ENCODE data around the gene ANG. TPM values are rescaled to one million over a fixed set of nuclear protein-coding genes. Genes with fewer than 3 reads are reported as not detected.

The ANG gene
- total and polyA plus RNA-seq, 10 of the 15 experiments (the other 5 are each of a cell fraction or from before 2014, with no cell fraction given), result 1.0 to 5.9 (median 2.2) TPM

DNA sequence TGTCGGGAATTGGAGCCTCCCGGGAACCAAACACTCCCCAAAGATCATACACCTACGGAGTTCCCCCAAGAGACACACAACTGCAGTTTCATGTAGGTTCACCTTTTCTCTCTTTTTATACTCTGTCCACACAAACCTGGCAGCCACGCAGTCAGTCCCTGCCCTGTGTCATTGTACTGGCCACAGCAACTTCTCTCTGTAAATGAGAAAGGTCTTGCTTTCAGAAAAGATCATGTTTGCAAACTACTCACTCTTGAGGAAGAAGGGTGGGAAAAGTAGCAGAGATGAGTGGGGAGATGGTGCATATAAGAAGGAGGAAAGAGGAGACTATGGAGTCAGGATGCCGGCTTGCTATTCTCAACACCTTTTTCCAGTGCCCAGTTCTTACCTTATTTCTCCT lies 10.4 kb downstream of the ANG start:
- ChIA-PET SMC1A (ENCODE audit: uncharacterized antibody, unreplicated experiment) (interaction anchor here (1.0 to 2.7 kb wide), 4 partner anchors 150 to 174 kb away, joined by 3 to 34 read pairs (median 4); no protein-coding TSS in a partner anchor), RAD21 (ENCODE audit: unreplicated experiment) (interaction anchor here (0.7 to 3.5 kb wide), 4 partner anchors 155 to 175 kb away, joined by 3 to 16 read pairs (median 4); no protein-coding TSS in a partner anchor), POLR2A (no interaction called here), CTCF (interaction anchor here (0.6 to 4.8 kb wide), 17 partner anchors 15 to 273 kb away, joined by 3 to 51 read pairs (median 4); no protein-coding TSS in a partner anchor)
- FAIRE-seq (no peak), ATAC-seq (no peak), DNase-seq (ENCODE audit: low read depth, low spot score) (no peak)
- Histone ChIP-seq H3K4me3 (no peak overlapping the region), H3K9me3 (replicated peaks; ENCODE audit: control insufficient read depth, insufficient read depth, low read length) (no peaks in the 10 kb centered on the region), H3K36me3 (ENCODE audit: control insufficient read depth in 2 of 2, insufficient read depth in 2 of 2, low read length in 1 of 2) (no peaks in the 10 kb centered on the region), H4K20me1 (ENCODE audit: control insufficient read depth, insufficient read depth) (no peaks in the 10 kb centered on the region), H3K4me2 (ENCODE audit: control insufficient read depth, insufficient read depth) (no peak overlapping the region), H2AFZ (ENCODE audit: control insufficient read depth, low read depth, low read length) (no peak overlapping the region), H3K27ac (ENCODE audit: control insufficient read depth, insufficient read depth) (no peak overlapping the region), H3K4me1 (ENCODE audit: control insufficient read depth, insufficient read depth, low read length) (no peaks in the 10 kb centered on the region), H3K79me2 (ENCODE audit: control insufficient read depth, insufficient read depth, low read length) (no peaks in the 10 kb centered on the region), H3K27me3 (replicated peaks in 1 of 2; ENCODE audit: control insufficient read depth in 2 of 2, insufficient read depth in 2 of 2, low read length in 1 of 2) (no peaks in the 10 kb centered on the region), H3K9ac (ENCODE audit: control insufficient read depth, insufficient read depth, low read length) (no peak overlapping the region)
- intact Hi-C loops (cut with micrococcal nuclease; ENCODE audit: unreplicated experiment) (loop anchor here (5.0 kb wide), 1 partner anchor 58 kb away; no protein-coding TSS in a partner anchor), in situ Hi-C loops (cut with MboI) (loop anchor here (5.0 kb wide), 1 partner anchor 158 kb away; no protein-coding TSS in a partner anchor)
- no peak for TF ChIP-seq SMAD5 (IDR thresholded peaks at IDR 0.05; ENCODE audit: low read depth)
- no peak for TF ChIP-seq ZNF217 (IDR thresholded peaks at IDR 0.05)
- no peak for TF ChIP-seq BCL11A (IDR thresholded peaks at IDR 0.05; ENCODE audit: low read depth, low read length)
- no peak for TF ChIP-seq POLR2A (IDR thresholded peaks at IDR 0.05; ENCODE audit: low read depth, low read length)
- TF ChIP-seq STAT3 (IDR thresholded peaks at IDR 0.05; ENCODE audit: low read depth, low read length), result no peak
- TF ChIP-seq SREBF1 (IDR thresholded peaks at IDR 0.05; ENCODE audit: low read length), result no peak
- TF ChIP-seq YBX1 (IDR thresholded peaks at IDR 0.05), result no peak
- WGBS (ENCODE audit: insufficient coverage, insufficient replicate concordance, low lambda C conversion rate, missing lambda C conversion rate), result 64% methylated on average over 5 of the region's 5 CpGs
- no TSS peak for BruUV-seq (replicated peaks)

DNA sequence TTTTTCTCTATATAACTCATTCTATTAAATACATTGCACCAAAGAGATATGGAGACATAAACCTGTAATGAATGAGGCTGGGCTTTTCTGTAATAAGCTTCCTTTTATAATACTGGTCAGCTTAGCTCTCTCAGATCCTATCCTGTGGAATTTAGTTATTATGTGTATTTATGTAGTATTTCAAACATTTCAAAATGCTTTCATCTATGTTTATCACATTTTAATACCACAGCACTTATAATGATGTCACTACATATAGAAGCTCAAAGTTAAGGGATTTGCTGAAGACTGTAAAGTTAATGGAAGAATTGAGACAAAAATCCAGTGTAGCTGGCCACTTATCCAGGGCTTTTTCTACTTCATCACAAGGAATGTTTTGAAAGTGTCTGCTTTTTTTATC lies 11.4 kb downstream of the ANG start:
- Histone ChIP-seq H3K27ac (ENCODE audit: control insufficient read depth, insufficient read depth) (no peak overlapping the region), H3K9ac (ENCODE audit: control insufficient read depth, insufficient read depth, low read length) (no peak overlapping the region), H3K4me1 (ENCODE audit: control insufficient read depth, insufficient read depth, low read length) (no peaks in the 10 kb centered on the region), H3K27me3 (replicated peaks in 1 of 2; ENCODE audit: control insufficient read depth in 2 of 2, insufficient read depth in 2 of 2, low read length in 1 of 2) (no peaks in the 10 kb centered on the region), H3K36me3 (ENCODE audit: control insufficient read depth in 2 of 2, insufficient read depth in 2 of 2, low read length in 1 of 2) (no peaks in the 10 kb centered on the region), H2AFZ (ENCODE audit: control insufficient read depth, low read depth, low read length) (no peak overlapping the region), H3K9me3 (replicated peaks; ENCODE audit: control insufficient read depth, insufficient read depth, low read length) (no peaks in the 10 kb centered on the region; the same call in 2 of the 3 replicates), H4K20me1 (ENCODE audit: control insufficient read depth, insufficient read depth) (no peaks in the 10 kb centered on the region), H3K4me2 (ENCODE audit: control insufficient read depth, insufficient read depth) (no peak overlapping the region), H3K4me3 (no peak overlapping the region), H3K79me2 (ENCODE audit: control insufficient read depth, insufficient read depth, low read length) (no peaks in the 10 kb centered on the region)
- TF ChIP-seq ZNF207 (IDR thresholded peaks at IDR 0.05; ENCODE audit: borderline replicate concordance), result no peak
- no peak for TF ChIP-seq SMARCA5 (IDR thresholded peaks at IDR 0.05)
- TF ChIP-seq, protein P1, sequence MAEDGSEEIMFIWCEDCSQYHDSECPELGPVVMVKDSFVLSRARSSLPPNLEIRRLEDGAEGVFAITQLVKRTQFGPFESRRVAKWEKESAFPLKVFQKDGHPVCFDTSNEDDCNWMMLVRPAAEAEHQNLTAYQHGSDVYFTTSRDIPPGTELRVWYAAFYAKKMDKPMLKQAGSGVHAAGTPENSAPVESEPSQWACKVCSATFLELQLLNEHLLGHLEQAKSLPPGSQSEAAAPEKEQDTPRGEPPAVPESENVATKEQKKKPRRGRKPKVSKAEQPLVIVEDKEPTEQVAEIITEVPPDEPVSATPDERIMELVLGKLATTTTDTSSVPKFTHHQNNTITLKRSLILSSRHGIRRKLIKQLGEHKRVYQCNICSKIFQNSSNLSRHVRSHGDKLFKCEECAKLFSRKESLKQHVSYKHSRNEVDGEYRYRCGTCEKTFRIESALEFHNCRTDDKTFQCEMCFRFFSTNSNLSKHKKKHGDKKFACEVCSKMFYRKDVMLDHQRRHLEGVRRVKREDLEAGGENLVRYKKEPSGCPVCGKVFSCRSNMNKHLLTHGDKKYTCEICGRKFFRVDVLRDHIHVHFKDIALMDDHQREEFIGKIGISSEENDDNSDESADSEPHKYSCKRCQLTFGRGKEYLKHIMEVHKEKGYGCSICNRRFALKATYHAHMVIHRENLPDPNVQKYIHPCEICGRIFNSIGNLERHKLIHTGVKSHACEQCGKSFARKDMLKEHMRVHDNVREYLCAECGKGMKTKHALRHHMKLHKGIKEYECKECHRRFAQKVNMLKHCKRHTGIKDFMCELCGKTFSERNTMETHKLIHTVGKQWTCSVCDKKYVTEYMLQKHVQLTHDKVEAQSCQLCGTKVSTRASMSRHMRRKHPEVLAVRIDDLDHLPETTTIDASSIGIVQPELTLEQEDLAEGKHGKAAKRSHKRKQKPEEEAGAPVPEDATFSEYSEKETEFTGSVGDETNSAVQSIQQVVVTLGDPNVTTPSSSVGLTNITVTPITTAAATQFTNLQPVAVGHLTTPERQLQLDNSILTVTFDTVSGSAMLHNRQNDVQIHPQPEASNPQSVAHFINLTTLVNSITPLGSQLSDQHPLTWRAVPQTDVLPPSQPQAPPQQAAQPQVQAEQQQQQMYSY (CRISPR knock-in tag; IDR thresholded peaks at IDR 0.05), result no peak
- TF ChIP-seq IKZF1 (conservative IDR thresholded peaks at IDR 0.05), result no peak
- no peak for TF ChIP-seq GABPA (IDR thresholded peaks at IDR 0.05; ENCODE audit: low read depth)
- no peak for TF ChIP-seq NR2F1 (conservative IDR thresholded peaks at IDR 0.05)
- TF ChIP-seq TAF1 (IDR thresholded peaks at IDR 0.05; ENCODE audit: borderline replicate concordance, low read depth, low read length), result no peak
- no peak for ATAC-seq
- BruUV-seq (replicated peaks), result no TSS peak
- DNase-seq (ENCODE audit: low read depth, low spot score), result no peak
- RAD21 ChIA-PET (ENCODE audit: unreplicated experiment), result interaction anchor here (0.8 to 1.5 kb wide), 4 partner anchors 91 to 273 kb away, joined by 3 to 7 read pairs (median 4); no protein-coding TSS in a partner anchor
- SMC1A ChIA-PET (ENCODE audit: uncharacterized antibody, unreplicated experiment), result interaction anchor here (1.1 kb wide), 1 partner anchor 155 kb away, joined by 10 read pairs; no protein-coding TSS in a partner anchor
- in situ Hi-C loops (cut with MboI) (loop anchor here (5.0 kb wide), 2 partner anchors 157 to 262 kb away; no protein-coding TSS in a partner anchor), intact Hi-C loops (cut with micrococcal nuclease; ENCODE audit: unreplicated experiment) (loop anchor here (5.0 kb wide), 1 partner anchor 57 kb away; no protein-coding TSS in a partner anchor)
- POLR2A ChIA-PET, result no interaction called here
- FAIRE-seq, result no peak
- CTCF ChIA-PET, result interaction anchor here (0.8 to 2.1 kb wide), 12 partner anchors 9 to 272 kb away, joined by 3 to 13 read pairs (median 4); partner anchors contain the start of gene EDDM3A
